SK-N-SH treated with all-trans-retinoic acid at 6 μM for 48 hours (cell line): ENCODE data around the gene CAVIN2.

Experiments
- ATAC-seq: fragments of 200-7000 bp; cut with Tn5 transposase; 3 replicates; pipeline ENCODE4 v1.9.1; 2020; ENCODE audit warnings: mild to moderate bottlenecking, moderate library complexity
- ARNTL ChIP-seq: fragments of 450-650 bp; formaldehyde crosslinking; IDR thresholded peaks from 2 replicates; pipeline ENCODE4 v1.5.0; 2020; ENCODE audit warnings: low read depth, mild to moderate bottlenecking, moderate library complexity, borderline replicate concordance
- BACH2 ChIP-seq: fragments of 250-450 bp; sonication (Bioruptor Pico); IDR thresholded peaks from 2 replicates; pipeline ENCODE4 v1.9.0; 2021; ENCODE audit warnings: mild to moderate bottlenecking, borderline replicate concordance
- CSDC2 ChIP-seq: fragments of 250-450 bp; sonication (Bioruptor Pico); IDR thresholded peaks from 2 replicates; pipeline ENCODE4 v1.5.0; 2020; ENCODE audit warnings: mild to moderate bottlenecking, moderate library complexity
- CSRNP3 ChIP-seq: fragments of 250-450 bp; sonication (Bioruptor Pico); IDR thresholded peaks from 2 replicates; pipeline ENCODE4 v1.5.1; 2021; ENCODE audit warnings: mild to moderate bottlenecking, moderate library complexity
- ESRRG ChIP-seq: fragments of 250-450 bp; sonication (Bioruptor Pico); IDR thresholded peaks from 2 replicates; pipeline ENCODE4 v1.6.1; 2021; ENCODE audit warnings: mild to moderate bottlenecking
- GLIS3 ChIP-seq: fragments of 250-450 bp; sonication (Bioruptor Pico); IDR thresholded peaks from 2 replicates; pipeline ENCODE4 v1.5.0; 2020; ENCODE audit warnings: mild to moderate bottlenecking, moderate library complexity
- ISL1 ChIP-seq: fragments of 250-450 bp; sonication (Bioruptor Pico); IDR thresholded peaks from 2 replicates; pipeline ENCODE4 v2.1.2; 2022; ENCODE audit warnings: mild to moderate bottlenecking, moderate library complexity
- OSR1 ChIP-seq: fragments of 250-450 bp; sonication (Bioruptor Pico); IDR thresholded peaks from 2 replicates; pipeline ENCODE4 v1.8.0; 2022; ENCODE audit warnings: moderate library complexity, mild to moderate bottlenecking, inconsistent platforms
- PATZ1 ChIP-seq: fragments of 250-450 bp; sonication (Bioruptor Pico); IDR thresholded peaks from 2 replicates; pipeline ENCODE4 v1.8.0; 2020; ENCODE audit warnings: mild to moderate bottlenecking, moderate library complexity, borderline replicate concordance
- POU6F1 ChIP-seq: fragments of 250-450 bp; sonication (Bioruptor Pico); IDR thresholded peaks from 2 replicates; pipeline ENCODE4 v1.8.0; 2021; ENCODE audit warnings: low read depth, mild to moderate bottlenecking, moderate library complexity, borderline replicate concordance
- PPARA ChIP-seq: fragments of 250-450 bp; sonication (Bioruptor Pico); IDR thresholded peaks from 2 replicates; pipeline ENCODE4 v1.5.0; 2020; ENCODE audit warnings: mild to moderate bottlenecking, borderline replicate concordance
- RARB ChIP-seq: fragments of 250-450 bp; sonication (Bioruptor Pico); IDR thresholded peaks from 2 replicates; pipeline ENCODE4 v1.8.0; 2021; ENCODE audit warnings: mild to moderate bottlenecking, moderate library complexity
- SNAI2 ChIP-seq: fragments of 250-450 bp; sonication (Bioruptor Pico); IDR thresholded peaks from 2 replicates; pipeline ENCODE4 v1.5.0; 2020; ENCODE audit warnings: mild to moderate bottlenecking, moderate library complexity
- TCF4 ChIP-seq: fragments of 250-450 bp; sonication (Bioruptor Pico); IDR thresholded peaks from 2 replicates; pipeline ENCODE4 v1.8.0; 2021; ENCODE audit warnings: mild to moderate bottlenecking, moderate library complexity, borderline replicate concordance
- TOX ChIP-seq: fragments of 250-450 bp; sonication (Bioruptor Pico); IDR thresholded peaks from 2 replicates; pipeline ENCODE4 v1.8.0; 2021; ENCODE audit warnings: mild to moderate bottlenecking, moderate library complexity, borderline replicate concordance
- ZC3H10 ChIP-seq: fragments of 250-450 bp; sonication (Bioruptor Pico); IDR thresholded peaks from 2 replicates; pipeline ENCODE4 v1.5.1; 2021; ENCODE audit warnings: mild to moderate bottlenecking, moderate library complexity
- ZFP3 ChIP-seq: fragments of 250-450 bp; sonication (Bioruptor Pico); IDR thresholded peaks from 2 replicates; pipeline ENCODE4 v1.5.0; 2020; ENCODE audit warnings: mild to moderate bottlenecking, moderate library complexity
- ZFP30 ChIP-seq: fragments of 450-650 bp; formaldehyde crosslinking; IDR thresholded peaks from 2 replicates; pipeline ENCODE4 v1.5.0; 2022; ENCODE audit warnings: mild to moderate bottlenecking, moderate library complexity
- ZNF565 ChIP-seq: fragments of 450-650 bp; formaldehyde crosslinking; conservative IDR thresholded peaks from 2 replicates; pipeline ENCODE4 v1.5.0; 2020; ENCODE audit warnings: low read depth, mild to moderate bottlenecking, moderate library complexity
- ZNF70 ChIP-seq: fragments of 450-650 bp; formaldehyde crosslinking; IDR thresholded peaks from 2 replicates; pipeline ENCODE4 v1.5.0; 2020; ENCODE audit warnings: mild to moderate bottlenecking, moderate library complexity
- ZNF8 ChIP-seq: fragments of 450-650 bp; formaldehyde crosslinking; IDR thresholded peaks from 2 replicates; pipeline ENCODE4 v1.5.0; 2020; ENCODE audit warnings: mild to moderate bottlenecking, moderate library complexity
- TF ChIP-seq, protein P1 (sequence below): fragments of 250-450 bp; sonication (Bioruptor Pico); IDR thresholded peaks from 2 replicates; pipeline ENCODE4 v1.5.1; 2020; ENCODE audit warnings: low read depth, mild to moderate bottlenecking, moderate library complexity

CAVIN2 gene

DNA sequence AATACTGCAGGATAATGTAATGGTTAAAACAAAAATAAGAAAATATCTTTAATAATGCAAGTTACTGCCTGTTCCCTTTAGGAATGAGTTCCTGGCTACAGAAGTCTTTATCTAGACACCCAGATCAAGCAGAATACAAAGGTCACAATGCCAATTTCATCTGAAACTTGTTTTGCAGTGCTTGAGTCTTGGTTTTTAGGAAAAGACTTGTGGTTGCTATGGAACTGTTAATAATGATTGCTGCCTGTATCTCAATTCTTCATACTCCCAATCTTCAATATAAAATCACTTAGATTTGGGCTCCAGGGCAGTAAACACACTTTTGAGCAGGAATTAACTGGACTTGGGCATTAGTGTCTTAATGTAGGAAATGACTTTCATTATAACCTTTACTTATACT lies 14.2 kb downstream of the CAVIN2 start:
- TF ChIP-seq, protein P1, sequence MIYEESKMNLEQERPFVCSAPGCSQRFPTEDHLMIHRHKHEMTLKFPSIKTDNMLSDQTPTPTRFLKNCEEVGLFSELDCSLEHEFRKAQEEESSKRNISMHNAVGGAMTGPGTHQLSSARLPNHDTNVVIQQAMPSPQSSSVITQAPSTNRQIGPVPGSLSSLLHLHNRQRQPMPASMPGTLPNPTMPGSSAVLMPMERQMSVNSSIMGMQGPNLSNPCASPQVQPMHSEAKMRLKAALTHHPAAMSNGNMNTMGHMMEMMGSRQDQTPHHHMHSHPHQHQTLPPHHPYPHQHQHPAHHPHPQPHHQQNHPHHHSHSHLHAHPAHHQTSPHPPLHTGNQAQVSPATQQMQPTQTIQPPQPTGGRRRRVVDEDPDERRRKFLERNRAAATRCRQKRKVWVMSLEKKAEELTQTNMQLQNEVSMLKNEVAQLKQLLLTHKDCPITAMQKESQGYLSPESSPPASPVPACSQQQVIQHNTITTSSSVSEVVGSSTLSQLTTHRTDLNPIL (CRISPR knock-in tag), result no peak
- TF ChIP-seq ARNTL (CRISPR knock-in tag), result no peak
- TF ChIP-seq SNAI2 (CRISPR knock-in tag), result no peak
- no peak for TF ChIP-seq ZNF565 (CRISPR knock-in tag)
- no peak for TF ChIP-seq ESRRG
- no peak for TF ChIP-seq TCF4 (CRISPR knock-in tag)
- no peak for TF ChIP-seq ZNF70 (CRISPR knock-in tag)
- TF ChIP-seq RARB, result no peak
- TF ChIP-seq OSR1, result no peak
- TF ChIP-seq GLIS3 (CRISPR knock-in tag), result no peak
- TF ChIP-seq ZFP3 (CRISPR knock-in tag), result no peak
- no peak for TF ChIP-seq PPARA (CRISPR knock-in tag)
- TF ChIP-seq POU6F1 (CRISPR knock-in tag), result no peak
- TF ChIP-seq BACH2, result no peak
- TF ChIP-seq CSDC2 (CRISPR knock-in tag), result no peak
- TF ChIP-seq PATZ1 (CRISPR knock-in tag), result no peak
- no peak for TF ChIP-seq ZFP30 (CRISPR knock-in tag)
- no peak for TF ChIP-seq ISL1
- TF ChIP-seq CSRNP3 (CRISPR knock-in tag), result no peak
- ATAC-seq, result no peak

GRCh38 chr2:191831410-191831994 lies 15.4 kb downstream of the CAVIN2 start:
- ATAC-seq, result no peak
- TF ChIP-seq ZFP3 (CRISPR knock-in tag) (no peak), ZFP30 (CRISPR knock-in tag) (no peak)
- TF ChIP-seq, all 23 proteins: peak for 0

- ATAC-seq, result no peak
- TF ChIP-seq CSDC2 (CRISPR knock-in tag) (no peak), TOX (CRISPR knock-in tag) (no peak), ZC3H10 (no peak), ESRRG (no peak), POU6F1 (CRISPR knock-in tag) (no peak), TCF4 (CRISPR knock-in tag) (no peak), ARNTL (CRISPR knock-in tag) (no peak), SNAI2 (CRISPR knock-in tag) (no peak), ZFP3 (CRISPR knock-in tag) (no peak), ZNF565 (CRISPR knock-in tag) (no peak), PPARA (CRISPR knock-in tag) (no peak), ZNF8 (CRISPR knock-in tag) (no peak)
- TF ChIP-seq, protein P1 (CRISPR knock-in tag), result no peak
Measured at GRCh38 chr2:191824398-191824797, 22.5 kb downstream of the CAVIN2 start.
